ENCODE measurements around the gene PTPRC. TPM values are rescaled to one million over a fixed set of nuclear protein-coding genes. Genes with fewer than 3 reads are reported as not detected.

Gene PTPRC
- total RNA-seq, 1 donor from 2014 or later = 29.8 TPM

DNA sequence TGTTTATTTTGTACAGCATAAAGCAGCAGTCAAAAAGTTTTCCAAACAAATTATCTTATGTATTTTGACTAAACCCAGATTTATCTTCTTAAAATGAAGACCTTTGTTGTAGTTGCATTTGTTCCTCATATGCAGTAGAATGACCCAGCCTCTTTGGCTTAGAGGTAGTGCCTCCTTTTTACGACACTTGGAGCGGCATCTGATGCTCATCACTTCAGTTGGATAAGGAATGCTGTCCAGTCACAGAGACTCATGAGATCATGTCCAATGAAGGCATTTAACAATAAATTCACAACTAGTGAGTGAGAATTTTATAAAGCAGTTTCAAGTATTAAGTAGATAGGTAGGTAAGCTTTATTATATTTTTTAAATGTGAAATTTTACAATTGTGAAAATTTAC is 35.2 kb downstream of the PTPRC start:
- DNase-seq (ENCODE audit: low spot score) = no peak

DNA sequence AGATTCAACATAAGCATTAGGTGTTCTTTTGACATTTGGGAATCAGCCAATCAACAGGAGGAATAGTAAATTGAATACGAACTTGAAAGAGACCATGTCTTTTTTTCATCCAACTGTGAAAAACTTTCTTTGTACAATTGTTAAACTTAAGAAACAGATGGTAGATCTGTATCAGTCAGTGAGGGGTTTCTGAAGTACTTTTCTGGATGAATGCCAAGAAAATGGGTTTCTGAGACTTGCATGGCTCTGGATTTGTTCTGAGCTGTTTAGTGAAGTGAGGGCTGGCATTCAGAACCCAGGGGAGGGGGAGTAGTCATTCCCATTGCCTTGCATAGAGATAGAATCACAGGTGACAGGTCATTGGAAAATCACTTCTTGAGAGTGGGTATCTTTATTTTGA is 37.4 kb downstream of the PTPRC start:
- no peak for DNase-seq (ENCODE audit: low spot score)

DNA sequence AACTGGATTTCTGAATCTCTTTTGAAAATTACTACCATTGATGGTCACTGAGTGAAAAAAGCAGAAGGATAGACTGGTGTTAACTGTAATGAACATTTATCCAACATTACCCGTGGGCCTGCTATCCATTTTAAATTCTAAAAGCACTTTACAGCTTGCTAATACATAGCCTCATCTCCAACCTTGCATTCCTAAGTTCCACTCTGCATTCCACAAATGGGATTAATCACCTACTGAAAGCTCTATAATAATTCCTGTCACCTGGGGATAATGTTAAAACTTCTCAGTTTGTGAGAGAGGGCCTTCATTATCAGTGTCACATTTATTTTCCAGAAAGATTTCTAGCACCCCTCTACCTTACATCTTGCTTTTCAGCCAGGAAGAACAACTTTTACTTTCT is 38.2 kb downstream of the PTPRC start:
- no peak for DNase-seq (ENCODE audit: low spot score)

DNA sequence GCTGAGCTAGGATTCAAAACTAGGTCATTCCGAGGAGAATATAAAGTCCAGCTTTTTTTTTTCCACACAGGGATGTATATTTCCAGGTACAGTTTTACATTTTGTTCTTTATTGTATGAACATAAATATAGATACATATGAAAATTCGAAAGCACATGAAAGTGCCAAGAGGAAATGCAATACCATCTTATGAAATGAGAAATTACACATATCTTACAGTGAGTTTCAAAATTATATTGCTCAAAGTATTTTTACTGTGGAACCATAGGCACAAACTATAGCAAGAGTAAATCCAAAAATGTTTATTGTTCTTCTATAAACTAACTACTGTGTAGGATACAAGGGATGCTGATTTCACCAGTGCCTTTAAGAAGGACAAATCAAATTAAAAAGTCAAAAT is 39.0 kb downstream of the PTPRC start:
- no peak for DNase-seq (ENCODE audit: low spot score)

DNA sequence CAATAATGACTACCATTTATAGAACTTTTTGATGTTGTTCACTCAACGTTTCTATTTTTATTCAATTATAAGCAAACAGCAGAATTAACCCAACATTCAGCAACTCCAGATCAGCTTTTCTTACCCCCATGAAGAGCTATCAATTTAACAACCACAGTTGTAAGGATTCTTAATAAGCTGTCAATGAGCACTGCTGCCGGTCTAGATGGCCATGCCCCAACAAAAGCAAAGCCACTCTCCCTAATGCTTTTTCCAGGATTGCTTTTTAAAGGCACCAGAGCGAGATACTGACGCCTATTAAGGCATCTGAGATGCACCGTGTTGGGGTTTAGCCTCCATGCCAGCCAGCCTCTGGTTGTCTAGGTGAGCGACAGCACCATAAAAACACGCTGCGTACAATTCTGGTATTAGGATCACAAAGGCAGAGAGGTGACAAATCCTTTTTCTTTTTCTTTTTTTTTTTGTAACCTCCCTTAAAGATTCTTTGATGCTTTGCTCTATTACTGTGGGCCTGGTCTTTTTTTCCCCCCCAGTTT is 39.5 kb downstream of the PTPRC start:
- DNase-seq (ENCODE audit: low spot score) = no peak

DNA sequence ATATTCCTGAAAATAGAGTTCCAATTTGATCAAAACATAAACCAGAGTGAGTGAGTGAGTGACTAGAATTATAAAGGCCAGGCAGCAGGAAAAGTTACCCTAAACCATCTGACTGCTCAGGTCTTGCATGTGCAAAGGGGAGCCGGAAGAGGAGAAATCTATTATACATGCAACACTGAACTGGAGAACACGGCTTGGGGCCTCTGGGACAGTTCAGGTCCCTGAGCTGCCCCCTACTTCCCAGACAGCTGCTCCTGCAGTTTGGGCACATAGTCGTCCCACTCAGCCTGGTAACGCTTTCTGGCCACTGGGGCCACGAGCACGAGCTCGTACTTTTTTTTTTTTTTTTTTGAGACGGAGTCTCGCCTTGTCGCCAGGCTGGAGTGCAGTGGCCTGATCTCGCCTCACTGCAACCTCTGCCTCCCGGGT is 40.1 kb downstream of the PTPRC start:
- no peak for DNase-seq (ENCODE audit: low spot score)

DNA sequence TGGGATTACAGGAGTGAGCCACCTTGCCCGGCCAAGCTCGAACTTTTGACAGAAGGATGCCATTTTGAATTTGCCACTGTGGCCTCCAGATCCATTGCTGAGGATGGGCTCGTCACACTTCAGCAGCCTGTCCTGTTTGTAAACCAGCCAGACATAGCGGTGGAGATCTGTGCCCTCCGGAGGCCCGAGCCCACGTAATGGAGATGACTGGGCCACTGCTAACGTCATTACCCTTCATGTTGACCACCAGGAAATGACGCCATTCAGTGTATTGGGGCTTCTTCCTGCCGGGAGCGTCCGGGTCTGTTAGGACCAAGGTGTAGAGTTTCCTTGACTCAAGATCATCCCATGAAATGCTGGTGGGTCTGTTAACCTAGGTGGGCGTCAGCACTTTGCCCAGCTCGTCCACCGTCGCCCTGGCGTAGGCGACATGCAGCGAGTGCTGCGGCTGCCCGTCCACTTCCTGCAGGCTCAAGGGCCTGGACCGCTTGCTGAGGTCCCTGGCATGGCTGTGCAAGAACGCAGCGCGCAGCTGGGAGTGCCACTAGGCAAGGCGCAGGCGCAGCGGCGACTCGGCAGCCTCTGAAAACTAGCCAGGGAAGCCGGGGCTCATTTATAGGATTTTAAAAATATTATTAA is 40.8 kb downstream of the PTPRC start:
- no peak for DNase-seq (ENCODE audit: low spot score)

DNA sequence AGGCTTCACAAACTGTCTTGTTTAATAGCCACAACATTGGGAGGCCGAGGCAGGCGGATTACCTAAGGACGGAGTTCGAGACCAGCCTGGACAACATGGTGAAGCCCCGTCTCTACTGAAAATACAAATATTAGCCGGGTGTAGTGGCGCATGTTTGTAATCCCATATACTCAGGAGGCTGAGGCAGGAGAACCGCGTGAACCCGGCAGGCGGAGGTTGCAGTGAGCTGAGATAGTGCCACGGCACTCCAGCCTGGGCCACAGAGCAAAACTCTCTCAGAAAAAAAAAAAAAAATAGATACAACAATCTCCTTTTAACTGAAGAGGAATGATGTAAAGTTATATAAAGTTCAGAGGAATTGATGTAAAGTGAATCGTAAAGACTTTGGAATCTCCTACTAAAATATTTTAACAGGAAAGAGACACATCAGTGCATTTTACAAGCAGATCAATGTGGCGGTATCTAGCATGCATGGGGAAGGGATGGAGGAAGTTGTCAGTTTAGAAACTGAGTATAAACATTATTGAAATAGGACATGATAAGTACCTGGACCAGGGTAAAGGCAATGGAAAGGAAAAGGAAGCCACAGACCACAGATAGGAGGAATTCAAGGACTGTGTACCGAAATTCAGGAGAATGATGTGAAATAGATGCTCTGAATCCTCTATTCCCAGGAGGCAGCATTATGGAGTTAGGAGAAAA is 41.5 kb downstream of the PTPRC start:
- DNase-seq (ENCODE audit: low spot score) = no peak

DNA sequence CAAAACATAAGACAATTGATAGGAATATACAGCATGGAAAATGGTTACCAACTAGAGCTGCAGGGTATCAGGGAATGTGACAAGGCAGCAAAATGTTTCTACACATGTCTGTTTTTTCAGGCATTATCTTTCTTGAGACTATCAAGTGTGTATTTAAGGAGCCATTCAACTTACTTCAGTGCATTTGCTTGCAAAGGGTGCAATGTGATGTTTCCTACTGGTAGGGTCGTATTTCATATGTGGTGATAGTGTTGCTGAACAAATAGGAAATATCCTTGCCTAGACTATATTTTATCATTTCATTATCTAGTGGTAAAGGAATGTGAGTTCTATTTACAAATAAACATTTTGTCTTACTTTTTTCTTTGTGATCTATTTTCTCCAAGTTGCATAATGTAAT is 42.4 kb downstream of the PTPRC start:
- no peak for DNase-seq (ENCODE audit: low spot score)

DNA sequence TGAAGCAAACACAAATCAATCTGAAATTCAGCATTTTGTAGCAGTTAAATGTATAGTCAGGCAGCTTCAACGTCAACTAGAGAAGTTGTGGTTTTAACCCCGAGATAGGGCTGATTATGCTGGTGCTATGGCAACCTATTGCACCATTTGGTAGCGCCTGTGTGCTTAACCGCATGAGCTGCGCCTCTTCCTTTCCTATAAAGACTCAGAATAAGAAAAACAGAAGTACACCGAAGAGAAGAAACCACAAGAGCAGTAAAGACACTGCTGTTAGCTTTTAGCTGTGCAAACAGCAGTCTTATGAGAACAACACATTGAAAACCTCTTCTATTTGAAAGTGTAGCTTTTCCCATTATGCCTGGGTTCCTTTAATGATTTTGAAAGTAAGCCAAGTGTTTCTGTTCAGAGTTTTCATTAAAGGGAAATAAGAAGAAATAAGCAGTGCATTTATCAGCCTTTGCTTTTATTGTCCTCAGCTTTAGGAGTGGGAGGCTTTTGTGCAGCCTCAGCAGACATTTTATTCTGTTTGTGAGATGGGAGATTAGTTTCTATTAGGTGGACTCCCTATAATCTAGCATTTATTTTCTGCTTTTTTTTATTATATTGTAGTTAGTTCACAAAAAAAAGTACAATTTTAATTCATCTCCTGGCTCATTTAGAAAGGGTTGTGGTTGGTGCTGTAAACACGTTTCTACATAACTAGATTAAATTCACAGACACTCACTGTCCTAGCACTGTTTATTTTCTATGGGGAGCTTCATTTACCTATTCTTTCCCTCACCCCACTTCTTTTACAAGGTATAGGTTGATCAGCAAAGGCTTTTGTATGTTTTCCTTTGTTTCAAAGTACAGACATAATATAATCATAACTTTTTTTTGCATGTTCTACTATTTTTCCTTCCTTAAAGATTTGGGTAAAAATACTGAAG is 43.3 kb downstream of the PTPRC start:
- DNase-seq (ENCODE audit: low spot score) = peak; percentile 73

DNA sequence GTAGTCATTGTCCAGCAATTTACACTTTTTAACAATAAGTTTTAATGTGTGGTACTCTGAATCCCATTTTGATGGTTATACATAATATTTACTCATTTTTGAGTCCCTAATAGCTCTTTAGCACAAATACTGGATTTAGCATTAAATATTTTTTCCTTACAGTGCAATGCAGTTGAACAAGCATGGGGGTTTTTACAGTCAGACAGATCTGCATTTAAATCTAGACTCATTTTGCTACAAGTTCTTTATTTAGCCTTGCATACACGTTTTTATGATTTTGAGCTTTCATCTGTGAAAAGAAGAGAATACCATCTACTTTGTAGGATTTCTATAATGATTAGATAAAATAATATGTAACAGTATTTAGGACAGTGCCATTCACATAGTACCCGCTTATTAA is 44.0 kb downstream of the PTPRC start:
- DNase-seq (ENCODE audit: low spot score) = no peak

DNA sequence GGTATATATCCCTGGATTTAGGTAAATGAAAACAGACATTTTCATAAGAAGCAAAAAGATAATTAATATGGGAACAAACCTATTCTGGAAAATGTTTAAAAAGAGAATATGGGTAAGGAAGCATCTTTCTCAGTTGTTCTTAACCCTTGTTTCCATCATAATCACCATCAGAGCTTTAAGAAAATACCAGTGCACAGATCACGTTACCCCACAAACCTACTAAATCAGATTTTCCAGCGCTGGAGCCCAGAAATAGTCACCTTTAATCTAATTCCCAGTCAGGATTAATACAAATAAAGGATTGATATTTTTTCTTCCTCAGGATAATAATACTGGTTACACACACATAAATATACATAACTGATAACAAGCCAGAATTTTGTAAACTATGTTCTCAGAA is 44.6 kb downstream of the PTPRC start:
- no peak for DNase-seq (ENCODE audit: low spot score)

DNA sequence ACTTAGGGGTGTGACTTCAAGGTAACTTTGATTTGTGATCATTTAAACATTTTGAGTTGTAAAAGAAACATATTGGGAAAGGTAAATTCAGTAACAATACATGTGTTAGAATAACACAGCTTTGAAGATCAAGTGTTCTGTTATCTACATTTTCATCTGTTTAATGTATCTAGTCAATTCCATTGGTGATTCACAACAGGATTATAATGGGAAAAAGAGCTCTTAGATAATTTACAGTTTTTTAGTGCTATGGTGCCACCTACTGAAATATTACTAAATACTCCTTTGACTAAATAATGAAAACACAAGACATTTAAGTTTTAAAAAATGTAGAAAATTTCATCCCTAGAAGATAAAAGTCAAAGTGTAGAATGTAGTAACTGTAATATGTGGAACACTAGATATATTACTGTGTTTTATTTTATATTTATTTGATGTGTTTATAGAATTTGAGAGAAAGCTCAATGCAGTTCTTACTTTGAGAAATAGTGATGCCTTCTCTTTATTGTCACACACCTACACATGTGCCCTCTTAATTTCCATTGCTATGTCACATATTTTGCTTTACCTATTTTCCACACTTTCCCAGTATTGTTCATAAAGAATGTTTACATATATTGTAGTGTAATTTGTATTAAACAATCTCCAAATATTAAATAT is 47.4 kb downstream of the PTPRC start:
- DNase-seq (ENCODE audit: low spot score) = no peak

DNA sequence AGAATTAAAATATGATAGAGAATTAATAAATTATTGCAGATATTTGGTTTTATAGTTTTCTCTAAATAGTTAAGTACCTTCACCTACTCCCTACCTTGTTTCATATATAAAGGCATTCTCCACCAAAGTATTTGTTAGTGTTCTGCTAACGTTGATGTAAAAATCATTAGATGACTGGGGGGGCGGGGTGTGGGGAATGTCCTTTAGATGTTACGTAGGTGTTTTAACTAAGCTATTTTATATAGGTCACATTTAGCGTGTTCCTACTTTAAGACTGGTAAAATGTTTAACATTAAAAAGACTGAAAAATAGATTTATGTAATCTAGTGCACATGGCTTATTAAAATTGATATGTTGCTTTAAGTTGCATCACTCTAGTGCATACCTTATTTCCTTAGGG is 48.6 kb downstream of the PTPRC start:
- DNase-seq (ENCODE audit: low spot score) = no peak

DNA sequence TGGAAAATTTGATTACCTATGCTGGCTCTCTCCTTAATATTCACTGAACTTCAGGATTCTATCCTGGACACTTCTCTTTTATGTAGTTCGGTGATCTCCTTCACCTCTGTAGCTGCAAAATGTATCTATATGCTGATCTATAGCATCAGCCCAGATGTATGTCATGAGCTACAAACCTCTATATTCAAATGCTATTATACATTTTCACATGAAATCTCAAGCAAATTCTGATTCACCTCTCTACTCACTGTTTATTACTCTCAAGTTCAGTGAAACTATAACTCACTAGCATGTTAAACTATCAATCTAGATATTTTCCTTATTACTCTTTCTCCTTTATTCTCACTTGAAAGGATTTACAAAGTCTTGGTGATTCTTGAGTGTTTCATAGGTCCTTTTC is 52.2 kb downstream of the PTPRC start:
- no peak for DNase-seq (ENCODE audit: low spot score)

DNA sequence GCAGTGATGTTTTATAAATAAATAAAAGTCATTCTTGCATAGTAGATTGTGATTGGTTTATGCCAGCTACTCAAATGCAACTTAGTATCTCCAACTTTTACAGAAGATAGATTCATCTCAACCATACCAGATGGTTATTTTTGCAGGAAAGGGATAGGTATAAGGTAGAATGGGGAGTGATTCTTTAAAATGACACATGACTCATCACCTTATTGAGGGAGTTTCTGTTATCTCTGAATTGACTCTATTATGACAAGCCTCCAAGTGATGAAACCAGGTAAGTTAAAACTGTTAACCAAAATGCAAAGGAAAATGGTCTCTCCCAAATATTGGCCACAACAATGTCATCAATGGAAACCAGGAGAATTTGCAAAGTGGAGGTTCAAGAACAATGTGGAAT is 54.5 kb downstream of the PTPRC start:
- no peak for DNase-seq (ENCODE audit: low spot score)

DNA sequence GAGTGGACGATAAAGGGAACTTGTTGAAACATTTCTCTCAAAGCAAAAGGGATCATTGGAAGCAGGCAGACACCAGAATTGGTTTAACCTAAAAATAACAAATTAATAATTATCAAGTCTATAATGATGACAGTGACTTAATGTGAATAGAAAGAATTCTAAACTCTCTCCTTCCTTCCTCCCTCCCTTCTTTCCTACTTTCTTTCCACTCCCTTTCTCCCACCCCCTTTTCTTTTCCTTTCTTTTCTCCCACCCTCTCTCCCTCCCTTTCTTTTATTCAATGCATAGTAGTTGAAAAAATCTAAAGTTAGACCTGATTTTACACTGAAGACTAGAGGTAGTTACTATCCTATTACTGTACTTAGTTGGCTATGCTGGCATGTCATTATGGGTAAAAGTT is 55.7 kb downstream of the PTPRC start:
- DNase-seq (ENCODE audit: low spot score) = no peak

DNA sequence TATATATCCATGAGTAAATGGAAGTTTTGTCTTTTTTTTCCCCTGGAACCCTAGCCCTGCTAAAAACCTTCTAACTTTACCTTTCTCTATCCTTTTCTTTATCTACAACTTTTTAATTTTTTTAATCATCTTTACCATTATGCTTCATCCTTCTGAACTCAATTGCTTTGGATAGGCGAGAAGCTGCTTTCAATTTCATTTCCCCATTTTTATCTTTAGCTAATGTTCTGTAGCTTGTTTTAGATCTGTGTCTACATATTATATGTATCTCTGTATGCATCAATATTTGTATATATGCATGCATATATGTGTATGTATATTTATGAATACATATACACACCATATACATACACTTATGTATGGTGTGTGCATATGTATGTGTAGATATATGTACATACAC is 57.4 kb downstream of the PTPRC start:
- DNase-seq (ENCODE audit: low spot score) = no peak

DNA sequence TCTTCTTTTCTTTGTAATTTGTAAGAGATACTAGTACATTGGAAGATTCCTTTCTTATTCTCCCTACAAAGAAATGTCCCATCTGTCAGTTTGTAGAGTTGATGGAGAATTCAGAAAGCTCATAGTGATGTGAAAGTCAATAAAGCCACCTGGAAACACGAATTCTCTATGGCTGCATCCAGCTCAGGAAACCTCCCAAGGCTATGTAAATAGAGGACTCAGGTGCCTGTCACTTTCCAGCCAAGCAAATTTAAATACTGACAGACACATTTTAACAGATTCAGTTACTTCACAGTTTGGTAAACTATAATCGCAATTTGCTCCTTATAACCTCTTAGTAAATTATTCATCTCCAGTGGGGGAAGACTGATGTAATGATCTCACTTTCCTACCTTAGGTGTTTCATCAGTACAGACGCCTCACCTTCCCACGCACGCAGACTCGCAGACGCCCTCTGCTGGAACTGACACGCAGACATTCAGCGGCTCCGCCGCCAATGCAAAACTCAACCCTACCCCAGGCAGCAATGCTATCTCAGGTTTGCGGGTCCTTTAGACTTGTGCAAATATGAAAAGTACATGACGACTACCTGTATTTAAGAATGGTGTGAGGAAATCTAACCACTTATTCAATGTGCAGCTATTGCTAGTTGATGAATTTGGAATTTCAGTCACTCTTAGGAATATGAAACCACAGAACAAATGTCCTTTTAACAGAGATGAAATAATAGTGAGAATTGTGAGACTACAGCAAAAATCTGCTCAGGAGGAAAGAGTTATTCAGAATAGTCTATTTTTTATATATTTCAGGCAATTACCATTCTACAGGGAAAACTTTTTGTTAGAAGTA is 60.6 kb downstream of the PTPRC start:
- DNase-seq (ENCODE audit: low spot score) = peak; percentile 56

DNA sequence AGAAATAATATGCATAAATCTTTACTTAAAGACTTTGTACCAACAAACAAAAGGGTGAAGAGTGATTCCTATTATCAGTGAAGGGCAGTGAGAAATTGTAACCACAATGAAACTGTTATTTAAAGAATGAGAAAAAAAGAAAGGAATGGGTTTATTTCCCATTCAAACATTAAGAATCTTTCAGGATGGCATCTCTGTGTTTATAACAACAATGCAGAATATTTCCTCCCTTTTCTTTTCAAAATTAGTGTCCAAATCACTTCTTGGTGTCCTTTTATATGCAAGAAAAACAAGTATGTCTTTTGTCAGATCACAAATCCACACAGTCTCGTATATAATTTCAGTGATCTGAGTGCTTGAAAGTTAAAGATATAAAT is 61.2 kb downstream of the PTPRC start:
- DNase-seq (ENCODE audit: low spot score) = no peak

DNA sequence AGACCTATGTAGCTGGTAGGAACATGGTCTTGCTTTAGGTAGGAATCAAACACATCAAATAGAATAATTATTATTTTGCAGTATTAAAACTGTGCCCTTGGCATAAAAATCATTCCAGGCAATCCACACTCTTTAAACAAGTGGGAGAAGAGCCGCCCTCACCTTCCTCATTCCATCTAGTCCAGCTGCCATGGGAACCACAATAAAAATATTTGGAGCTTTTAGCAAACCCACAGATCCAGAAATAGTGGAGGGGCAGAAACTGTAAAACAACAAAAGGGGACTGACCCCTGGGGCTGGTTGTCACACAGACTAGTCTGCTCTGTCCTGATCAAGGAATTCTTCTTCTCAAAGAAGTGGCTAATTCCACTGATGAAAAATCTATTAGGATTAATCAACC is 61.6 kb downstream of the PTPRC start:
- no peak for DNase-seq (ENCODE audit: low spot score)
